ENCODE measurements around the gene CLEC11A. TPM values are rescaled to one million over a fixed set of nuclear protein-coding genes. Genes with fewer than 3 reads are reported as not detected.

Gene CLEC11A
- total and polyA plus RNA-seq, 9 of the 15 experiments (the other 6 are each of a cell fraction or from before 2014, with no cell fraction given): 0.39 to 43.9 (median 3.4) TPM

DNA sequence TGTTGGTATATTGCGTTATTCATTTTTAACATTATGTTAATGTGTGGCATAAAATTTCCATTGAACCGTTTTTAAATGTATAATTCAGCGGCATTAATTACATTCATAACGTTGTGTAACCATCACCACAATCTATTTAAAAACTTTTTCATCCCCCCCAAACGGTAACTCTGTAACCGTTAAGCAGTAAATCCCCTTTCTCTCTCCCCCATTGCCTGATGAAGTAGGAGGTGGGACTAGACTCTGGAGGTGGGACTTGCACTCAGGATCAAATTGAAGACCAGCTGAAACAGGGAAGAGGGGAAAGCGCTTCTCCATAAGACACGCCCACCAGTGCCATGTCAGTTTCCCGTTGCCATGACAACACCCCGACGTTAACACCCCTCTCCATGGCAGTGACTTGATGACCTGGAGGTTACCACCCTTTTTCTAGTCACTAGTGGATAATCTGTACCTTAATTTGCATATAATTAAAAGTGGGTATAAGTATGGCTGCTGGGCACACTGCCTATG, 16.8 kb downstream of the CLEC11A start (continued):
- TF ChIP-seq REST (IDR thresholded peaks at IDR 0.05; ENCODE audit: borderline replicate concordance) (peak; percentile 21; the same call in 1 of the 2 replicates), REST (CRISPR knock-in tag; IDR thresholded peaks at IDR 0.05; ENCODE audit: low read depth) (no peak), SREBF2 (CRISPR knock-in tag; IDR thresholded peaks at IDR 0.05) (no peak), NR2C1 (IDR thresholded peaks at IDR 0.05) (no peak), NR2C1 (tag; IDR thresholded peaks at IDR 0.05) (0 out of 2 replicates have a peak, but pooled peaks have one; percentile 20), MEF2D (tag; conservative IDR thresholded peaks at IDR 0.05; ENCODE audit: low read depth) (no peak), NFRKB (IDR thresholded peaks at IDR 0.05; ENCODE audit: low read depth) (no peak), MBD1 (CRISPR knock-in tag; IDR thresholded peaks at IDR 0.05) (no peak), POLR2G (IDR thresholded peaks at IDR 0.05; ENCODE audit: low read depth, low read length) (no peak)
